NCI-H1436 (cell line): ENCODE measurements around the gene SMC4.
A peak's percentile ranks its signal among the peaks of the same experiment; 100 is the strongest.

Source experiments
- DNase-seq: peaks from one replicate; lab custom pipeline; 2025; lab: John Stamatoyannopoulos, UW

The SMC4 gene

GRCh38 chr3:160395297-160395696 lies 4.2 kb upstream of the SMC4 start:
- DNase-seq: no peak

GRCh38 chr3:160398820-160399124 lies 678 bp upstream of the SMC4 start:
- no peak for DNase-seq

- no peak for DNase-seq
Observed at GRCh38 chr3:160400030-160400701, 716 bp downstream of the SMC4 start.

- no peak for DNase-seq
Observed at GRCh38 chr3:160400702-160401150, 1.3 kb downstream of the SMC4 start.

DNA sequence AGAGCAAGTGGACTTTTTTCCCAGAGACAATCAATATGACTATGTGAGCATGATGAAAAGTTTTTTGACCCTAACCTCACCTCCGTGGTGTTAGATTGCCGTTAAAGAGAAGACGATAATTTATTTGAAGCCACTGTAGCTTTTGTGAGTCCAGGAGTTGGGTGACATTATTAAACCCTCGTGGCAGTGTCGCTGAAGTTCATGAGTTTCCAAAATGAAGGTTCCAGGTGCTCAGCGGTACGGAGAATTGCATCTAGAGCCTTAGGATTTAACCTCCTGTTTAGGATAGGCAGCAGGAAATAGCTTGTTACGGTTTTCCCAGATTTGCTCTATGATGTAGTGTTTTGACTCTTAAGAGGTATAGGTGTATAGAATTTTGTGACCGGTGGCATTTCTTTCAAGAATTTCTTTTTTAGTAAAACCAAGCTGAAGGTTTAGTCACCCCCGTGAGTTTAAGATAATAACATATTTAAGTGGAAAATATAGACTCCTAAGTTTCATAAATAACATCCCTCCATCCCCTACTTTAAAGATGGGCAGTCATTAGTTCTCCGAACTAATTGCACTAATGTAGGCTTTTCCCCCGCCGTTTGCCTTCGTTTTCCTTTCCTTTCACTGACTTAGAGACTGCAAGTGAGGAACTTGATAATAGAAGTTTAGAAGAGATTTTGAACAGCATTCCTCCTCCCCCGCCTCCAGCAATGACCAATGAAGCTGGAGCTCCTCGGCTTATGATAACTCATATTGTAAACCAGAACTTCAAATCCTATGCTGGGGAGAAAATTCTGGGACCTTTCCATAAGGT lies 2.0 kb downstream of the SMC4 start:
- no peak for DNase-seq

- DNase-seq: no peak
Observed at GRCh38 chr3:160402221-160403027, 3.0 kb downstream of the SMC4 start.

DNA sequence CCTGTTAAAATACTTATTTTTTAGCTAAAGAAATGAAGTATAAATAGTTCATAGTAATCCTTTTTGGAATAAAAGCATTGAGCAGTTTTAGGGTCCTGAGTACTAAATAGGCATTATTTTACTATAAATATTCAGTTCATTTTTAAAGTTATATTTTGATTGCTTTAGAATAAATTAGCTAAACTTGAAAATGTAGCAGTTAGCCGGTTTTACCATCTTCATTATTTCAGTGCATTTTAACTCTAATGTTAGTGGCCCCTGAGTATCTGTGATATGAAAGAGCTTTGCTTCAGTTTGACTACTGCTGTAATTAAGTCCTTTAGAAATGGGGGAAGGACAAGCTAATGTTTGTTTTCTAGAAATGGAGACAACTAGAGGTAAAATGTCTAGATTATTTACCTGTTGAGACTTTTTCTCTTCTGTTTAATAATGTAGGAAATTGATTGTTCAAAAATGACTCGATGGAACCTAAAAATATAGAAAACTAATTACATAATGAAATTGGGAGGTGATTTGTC lies 3.6 kb downstream of the SMC4 start:
- no peak for DNase-seq

GRCh38 chr3:160403796-160404470 lies 4.5 kb downstream of the SMC4 start:
- DNase-seq: no peak

DNA sequence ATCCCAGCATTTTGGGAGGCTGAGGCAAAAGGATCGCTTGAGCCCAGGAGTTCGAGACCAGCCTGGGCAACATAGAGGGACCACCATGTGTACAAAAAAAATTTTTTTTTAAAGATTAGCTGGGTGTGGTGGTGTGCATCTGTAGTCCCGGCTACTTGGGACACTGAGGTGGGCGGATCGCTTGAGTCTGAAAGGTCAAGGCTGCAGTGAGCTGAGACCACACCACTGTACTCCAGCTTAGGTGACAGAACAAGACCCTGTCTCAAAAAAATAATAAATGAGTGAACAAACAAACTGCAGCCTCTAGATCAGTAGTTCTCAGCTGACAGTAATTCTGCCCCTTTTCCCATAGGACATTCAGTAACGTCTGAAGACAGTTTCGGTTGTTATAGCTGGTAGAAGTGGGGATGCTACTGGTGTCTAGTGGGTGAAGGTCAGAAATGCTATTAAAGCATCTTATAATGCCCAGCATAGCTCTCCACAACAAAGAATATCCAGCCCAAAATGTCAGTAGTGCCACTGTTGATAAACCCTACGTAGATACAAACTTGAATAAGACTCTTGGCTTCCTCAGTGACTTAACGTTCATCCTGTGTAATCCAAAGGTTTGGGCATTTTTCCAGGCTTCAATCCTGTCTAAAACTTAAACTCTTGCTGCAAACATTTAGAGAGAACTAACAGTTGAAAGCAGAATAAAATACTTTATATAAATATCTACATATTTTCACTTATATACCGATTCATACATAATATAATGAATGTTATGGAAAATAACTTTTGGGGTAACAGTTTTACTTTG lies 10.6 kb downstream of the SMC4 start:
- no peak for DNase-seq

DNA sequence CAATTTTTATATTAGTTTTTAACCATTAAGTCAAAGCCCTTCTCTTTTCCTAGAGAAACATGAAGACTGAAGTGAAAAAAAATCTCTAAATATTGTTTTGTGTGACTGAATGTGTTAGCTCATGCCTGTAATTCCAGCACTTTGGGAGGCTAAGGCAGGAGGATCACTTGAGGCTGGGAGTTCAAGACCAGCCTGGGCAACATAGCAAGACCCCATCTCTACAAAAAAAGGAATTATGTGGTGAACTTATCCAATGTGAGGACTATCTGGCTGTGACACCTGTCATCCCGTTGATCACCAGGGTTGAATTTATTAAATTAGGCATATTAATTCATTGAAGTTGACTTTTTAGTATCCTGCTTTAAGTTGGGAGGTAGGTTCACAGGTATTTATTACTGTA lies 13.0 kb downstream of the SMC4 start:
- no peak for DNase-seq

DNA sequence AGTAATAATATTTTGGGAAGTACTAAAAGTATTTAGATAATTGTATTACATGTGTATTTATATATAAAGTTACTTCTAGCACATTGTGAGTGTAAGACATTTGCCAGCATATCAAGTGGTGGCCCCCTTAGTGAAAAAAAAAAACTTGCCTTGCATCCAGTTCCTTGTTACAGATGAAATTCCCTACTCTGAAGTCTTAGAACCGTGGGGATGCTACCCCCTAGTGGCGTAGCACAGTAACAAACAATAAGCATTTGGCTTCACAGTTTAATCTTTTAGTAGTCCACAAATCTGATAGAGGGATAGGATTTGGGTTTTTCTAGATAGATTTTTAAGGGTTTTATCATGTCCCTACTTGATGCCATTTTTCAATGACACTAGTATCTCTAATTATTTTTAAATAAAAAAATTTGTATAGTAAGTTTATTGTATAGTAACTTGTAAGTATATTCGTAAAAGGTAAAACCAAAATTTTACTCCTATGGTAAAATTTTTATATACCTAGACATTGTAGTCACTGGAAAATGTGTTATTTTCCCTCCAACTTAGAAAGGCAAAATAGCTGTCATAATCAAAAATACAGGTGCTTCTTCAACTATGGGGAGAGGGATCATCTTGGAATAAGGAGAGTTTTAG lies 14.3 kb downstream of the SMC4 start:
- peak; percentile 82 for DNase-seq

- DNase-seq: no peak
Observed at GRCh38 chr3:160417311-160417710, 17.9 kb downstream of the SMC4 start.

DNA sequence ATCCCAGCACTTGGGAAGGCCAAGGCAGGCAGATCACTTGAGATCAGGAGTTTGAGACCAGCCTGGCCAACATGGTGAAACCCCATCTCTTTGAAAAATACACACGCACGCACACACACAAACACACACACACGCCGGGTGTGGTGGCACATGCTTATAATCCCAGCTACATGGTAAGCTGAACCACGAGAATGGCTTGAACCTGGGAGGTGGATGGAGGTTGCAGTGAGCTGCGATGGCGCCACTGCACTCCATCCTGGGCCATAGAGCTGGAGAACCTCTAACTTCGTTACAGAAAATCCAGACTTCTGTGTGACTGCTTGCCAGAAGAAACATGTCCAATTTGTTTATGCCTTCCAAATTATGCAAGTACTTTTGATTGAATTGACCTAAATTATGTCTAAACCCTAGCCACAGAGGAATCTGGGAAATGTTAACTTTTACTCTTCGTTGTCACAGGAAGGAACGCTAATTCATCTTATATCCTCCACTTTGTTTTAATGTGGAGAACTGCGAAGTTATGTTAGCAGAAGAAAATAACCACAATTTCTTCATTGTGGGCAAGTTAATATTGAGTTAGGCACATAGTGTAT lies 28.5 kb downstream of the SMC4 start:
- DNase-seq: no peak

DNA sequence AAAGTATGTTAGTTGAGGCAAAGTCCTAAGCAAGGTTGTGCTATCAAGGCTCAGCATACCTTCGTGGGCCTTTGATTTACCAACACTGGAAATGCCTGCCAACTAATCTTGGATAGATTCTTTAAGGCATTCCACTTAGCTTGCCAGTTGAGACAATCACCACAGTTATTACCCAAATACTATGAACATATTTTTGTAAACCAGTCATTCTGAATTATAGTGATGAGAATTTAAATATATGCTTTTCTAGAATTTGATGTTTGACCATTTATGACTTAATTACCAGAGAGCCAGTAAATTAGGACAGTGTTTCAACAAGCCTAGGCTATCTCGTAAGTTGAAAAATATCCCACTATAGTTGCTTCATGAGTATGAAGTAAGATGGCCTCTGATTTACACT lies 34.6 kb downstream of the SMC4 start:
- no peak for DNase-seq

GRCh38 chr3:160435095-160435494 lies 35.6 kb downstream of the SMC4 start:
- DNase-seq: no peak

GRCh38 chr3:160435747-160436146 lies 36.3 kb downstream of the SMC4 start:
- no peak for DNase-seq

DNA sequence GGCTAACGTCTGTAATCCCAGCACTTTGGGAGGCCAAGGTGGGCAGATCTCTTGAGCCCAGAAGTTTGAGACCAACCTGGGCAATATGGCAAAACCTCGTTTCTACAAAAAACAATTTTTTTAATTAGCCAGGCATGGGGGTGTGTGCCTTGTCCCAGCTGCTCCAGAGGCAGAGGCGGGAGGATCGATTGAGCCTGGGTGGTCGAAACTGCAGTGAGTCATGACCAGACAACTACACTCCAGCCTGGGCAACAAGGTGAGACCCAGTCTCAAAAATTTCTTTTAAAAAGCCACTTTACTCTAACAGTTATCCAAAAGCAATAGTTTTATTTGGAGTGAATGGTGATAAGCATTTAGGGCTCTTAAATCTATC lies 37.6 kb downstream of the SMC4 start:
- DNase-seq: no peak

GRCh38 chr3:160440687-160441086 lies 41.2 kb downstream of the SMC4 start:
- no peak for DNase-seq

DNA sequence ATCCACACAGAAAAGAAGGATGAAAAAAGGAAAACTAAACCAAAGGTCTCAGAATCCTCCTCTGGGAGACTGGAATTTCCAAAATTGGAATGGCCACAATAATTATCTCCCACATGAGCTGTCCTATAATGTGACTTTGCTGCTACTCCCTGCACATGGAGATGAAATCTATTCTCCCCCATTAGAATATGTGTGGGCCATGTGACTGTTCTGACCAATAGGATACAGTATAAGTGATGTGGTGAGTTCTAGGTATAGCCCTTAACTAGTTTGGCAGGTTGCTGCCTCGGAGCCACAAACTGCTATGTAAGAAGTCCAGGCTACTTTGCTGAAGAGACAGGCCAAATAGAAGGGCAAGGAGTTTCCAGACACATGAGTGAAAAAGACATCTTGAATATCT lies 45.0 kb downstream of the SMC4 start:
- DNase-seq: no peak

GRCh38 chr3:160445854-160446253 lies 46.4 kb downstream of the SMC4 start:
- DNase-seq: no peak
